Measurements from ENCODE around the gene AMN. TPM values are rescaled to one million over a fixed set of nuclear protein-coding genes. Genes with fewer than 3 reads are reported as not detected.

The AMN gene
- total RNA-seq, 3 donors from 2014 or later = 128 to 486 (median 198) TPM

- Histone ChIP-seq H3K4me1 (ENCODE audit: low read depth) (no peaks in the 10 kb centered on the region), H3K9me3 (no peaks in the 10 kb centered on the region), H3K4me3 (no peak overlapping the region), H3K36me3 (ENCODE audit: low read depth) (no peaks in the 10 kb centered on the region)
- intact Hi-C loops (cut with DNase I, micrococcal nuclease) = loop anchor here in 1 of 2 donors (10.0 kb wide), 1 partner anchor 141 kb away; the partner anchor contains the start of gene TRAF3
- TF ChIP-seq, protein P1, sequence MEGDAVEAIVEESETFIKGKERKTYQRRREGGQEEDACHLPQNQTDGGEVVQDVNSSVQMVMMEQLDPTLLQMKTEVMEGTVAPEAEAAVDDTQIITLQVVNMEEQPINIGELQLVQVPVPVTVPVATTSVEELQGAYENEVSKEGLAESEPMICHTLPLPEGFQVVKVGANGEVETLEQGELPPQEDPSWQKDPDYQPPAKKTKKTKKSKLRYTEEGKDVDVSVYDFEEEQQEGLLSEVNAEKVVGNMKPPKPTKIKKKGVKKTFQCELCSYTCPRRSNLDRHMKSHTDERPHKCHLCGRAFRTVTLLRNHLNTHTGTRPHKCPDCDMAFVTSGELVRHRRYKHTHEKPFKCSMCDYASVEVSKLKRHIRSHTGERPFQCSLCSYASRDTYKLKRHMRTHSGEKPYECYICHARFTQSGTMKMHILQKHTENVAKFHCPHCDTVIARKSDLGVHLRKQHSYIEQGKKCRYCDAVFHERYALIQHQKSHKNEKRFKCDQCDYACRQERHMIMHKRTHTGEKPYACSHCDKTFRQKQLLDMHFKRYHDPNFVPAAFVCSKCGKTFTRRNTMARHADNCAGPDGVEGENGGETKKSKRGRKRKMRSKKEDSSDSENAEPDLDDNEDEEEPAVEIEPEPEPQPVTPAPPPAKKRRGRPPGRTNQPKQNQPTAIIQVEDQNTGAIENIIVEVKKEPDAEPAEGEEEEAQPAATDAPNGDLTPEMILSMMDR (IDR thresholded peaks at IDR 0.05) = no peak
- ATAC-seq (no peak), DNase-seq (no peak)
Observed at GRCh38 chr14:102915292-102916110, 7.0 kb upstream of the AMN start.

DNA sequence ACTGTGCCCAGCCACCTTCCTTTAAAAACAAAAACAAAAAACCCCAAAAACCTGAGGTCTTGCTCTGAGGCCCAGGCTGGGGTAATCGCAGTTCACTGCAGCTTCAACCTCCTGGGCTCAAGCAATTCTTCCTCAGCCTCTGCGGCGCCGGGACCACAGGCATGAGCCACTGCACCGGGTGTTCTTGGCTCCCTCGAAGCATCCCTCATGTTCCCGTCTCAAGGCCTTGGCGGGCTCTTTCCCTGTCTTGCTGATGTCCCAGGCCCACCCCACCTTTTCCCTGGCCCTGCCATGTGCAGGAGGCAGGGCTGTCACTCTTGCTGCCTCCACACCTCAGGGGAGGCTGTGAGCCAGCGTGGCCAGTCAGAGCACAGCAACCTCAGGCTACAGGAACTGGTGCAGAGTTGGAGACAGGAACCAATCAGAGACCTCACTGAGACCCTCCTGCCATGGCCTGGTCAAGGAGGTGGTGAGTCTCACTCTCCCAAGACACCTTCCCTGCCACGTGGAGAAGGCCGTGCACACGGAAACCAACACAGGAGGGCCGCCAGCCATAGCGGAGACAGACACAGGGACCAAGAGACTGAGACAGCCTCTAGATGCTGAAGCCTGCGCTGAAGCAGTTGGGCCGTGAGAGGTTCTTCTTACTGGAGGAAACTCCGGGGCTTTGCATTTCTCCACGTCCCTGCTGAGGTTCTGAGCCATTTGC is 6.0 kb upstream of the AMN start:
- intact Hi-C loops (cut with DNase I, micrococcal nuclease) = loop anchor here in 1 of 2 donors (10.0 kb wide), 1 partner anchor 142 kb away; the partner anchor contains the start of gene TRAF3
- H3K36me3 ChIP-seq (ENCODE audit: low read depth) = no peaks in the 10 kb centered on the region
- TF ChIP-seq, protein P1 (IDR thresholded peaks at IDR 0.05) = no peak

DNA sequence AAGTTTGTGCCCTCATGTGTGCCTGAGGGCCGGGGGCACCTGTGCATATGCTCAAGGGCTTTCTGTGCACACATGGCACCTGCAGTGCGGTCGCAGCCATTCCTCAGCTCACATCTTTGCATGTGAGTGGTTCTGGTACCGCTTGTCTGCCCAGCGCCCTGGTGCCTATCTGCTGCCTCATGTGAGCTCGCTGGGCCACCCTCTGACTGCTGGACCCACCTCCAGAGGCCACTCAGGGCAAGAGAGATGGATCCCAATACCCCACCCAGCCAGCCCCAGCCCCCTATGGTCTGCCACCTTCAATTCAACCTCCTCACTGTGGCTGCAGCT is 5.4 kb upstream of the AMN start:
- no peak overlapping the region for H3K4me3 ChIP-seq
- intact Hi-C loops (cut with DNase I, micrococcal nuclease) = loop anchor here in 1 of 2 donors (10.0 kb wide), 1 partner anchor 142 kb away; the partner anchor contains the start of gene TRAF3
- no peaks in the 10 kb centered on the region for H3K4me1 ChIP-seq (ENCODE audit: low read depth)
- no peaks in the 10 kb centered on the region for H3K36me3 ChIP-seq (ENCODE audit: low read depth)
- TF ChIP-seq, protein P1 (IDR thresholded peaks at IDR 0.05) = no peak
- DNase-seq (no peak), ATAC-seq (peak; percentile 37)
- H3K9me3 ChIP-seq = no peaks in the 10 kb centered on the region

More for the DNA sequence above, 6.0 kb upstream of the AMN start:
- ATAC-seq (peak; percentile 9), DNase-seq (no peak)
- H3K9me3 ChIP-seq = no peaks in the 10 kb centered on the region
- H3K4me3 ChIP-seq = no peak overlapping the region
- H3K4me1 ChIP-seq (ENCODE audit: low read depth) = no peaks in the 10 kb centered on the region

DNA sequence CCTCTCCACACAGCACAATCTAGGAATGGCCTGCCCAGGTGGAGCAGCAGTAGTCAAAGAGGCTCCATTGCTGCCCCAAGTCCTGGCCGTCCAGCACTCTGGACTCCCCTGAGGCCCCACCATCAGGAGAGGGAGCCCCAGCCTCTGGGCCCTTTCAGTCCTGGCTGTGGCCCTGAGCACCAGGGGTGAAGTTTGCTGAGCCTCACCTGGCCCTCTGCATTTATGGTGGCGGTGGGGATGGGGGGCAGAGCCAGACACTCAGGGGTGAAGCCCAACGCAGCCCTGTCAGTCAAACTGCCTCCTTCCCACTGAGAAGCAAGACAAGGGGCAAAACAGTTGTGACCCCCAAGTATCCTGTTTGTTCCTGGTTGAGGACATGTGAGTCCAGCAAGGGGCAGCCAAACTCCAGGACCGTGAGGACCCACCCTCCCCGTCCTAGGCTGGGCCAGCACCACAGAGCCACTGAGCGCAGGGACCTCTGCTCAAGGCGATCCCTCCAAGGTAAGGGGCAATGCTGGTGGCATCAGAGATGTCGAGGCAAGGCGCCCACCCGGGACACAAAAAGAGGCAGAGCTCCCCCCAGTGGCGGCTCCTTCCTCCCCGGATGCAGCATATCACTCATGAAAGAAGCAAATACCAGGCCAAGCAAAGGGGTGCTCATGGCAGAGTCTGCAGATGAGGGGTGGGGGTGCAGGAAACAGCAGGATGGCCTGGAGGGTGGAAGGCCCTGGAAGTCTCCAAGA is 4.8 kb upstream of the AMN start:
- peak; percentile 64 to 87 (median 73) for DNase-seq
- intact Hi-C loops (cut with DNase I, micrococcal nuclease) = loop anchor here in 1 of 2 donors (10.0 kb wide), 1 partner anchor 143 kb away; the partner anchor contains the start of gene TRAF3
- Histone ChIP-seq H3K4me1 (ENCODE audit: low read depth) (no peaks in the 10 kb centered on the region), H3K36me3 (ENCODE audit: low read depth) (no peaks in the 10 kb centered on the region), H3K4me3 (no peak overlapping the region), H3K9me3 (no peaks in the 10 kb centered on the region)
- peak; percentile 9 for ATAC-seq
- TF ChIP-seq, protein P1 (IDR thresholded peaks at IDR 0.05) = peak; percentile 14

DNA sequence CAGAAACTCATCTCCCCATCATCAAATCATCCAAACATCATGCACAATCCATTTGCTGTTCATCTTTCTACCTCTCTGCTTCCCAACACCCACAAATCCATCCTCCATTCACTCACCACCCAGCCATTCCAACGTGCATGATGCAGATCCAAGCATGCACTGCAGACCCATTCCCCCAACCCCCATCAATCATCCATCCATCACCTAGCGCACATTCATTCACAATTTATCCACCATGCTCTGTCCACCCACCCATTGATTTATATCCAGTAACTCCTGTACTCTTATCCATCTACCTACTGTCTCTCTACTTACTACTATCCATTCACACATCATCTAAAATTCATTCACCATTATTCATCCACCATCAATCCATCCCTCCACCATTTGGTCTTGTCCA is 4.0 kb upstream of the AMN start:
- no peak overlapping the region for H3K4me3 ChIP-seq
- ATAC-seq = no peak
- intact Hi-C loops (cut with DNase I, micrococcal nuclease) = loop anchor here in 1 of 2 donors (10.0 kb wide), 1 partner anchor 144 kb away; the partner anchor contains the start of gene TRAF3
- DNase-seq = no peak
- no peaks in the 10 kb centered on the region for H3K9me3 ChIP-seq
- peaks cover 4% of the 10 kb centered on the region for H3K4me1 ChIP-seq (ENCODE audit: low read depth)
- H3K36me3 ChIP-seq (ENCODE audit: low read depth) = no peaks in the 10 kb centered on the region
- TF ChIP-seq, protein P1 (IDR thresholded peaks at IDR 0.05) = no peak
